Thymus (tissue), 11 donors: ENCODE results near the gene CSAG1. TPM values are rescaled to one million over a fixed set of nuclear protein-coding genes. Genes with fewer than 3 reads are reported as not detected.
"Not testable (repeated sequence)": the region's sequence is repeated elsewhere in the genome, so short reads cannot be mapped to it uniquely, and the experiment has no call there.

Experiments
- DNase-seq, 9 donors: peaks; one replicate each; pipeline ENCODE4 v3.0.0-alpha.2; 2013; ENCODE audit warnings: low spot score in 9 of 9, low read depth in 6 of 9, missing footprints in 1 of 9
- H3K27ac ChIP-seq, 2 donors: one replicate each; pipeline ENCODE4 v1.5.1; 2013; ENCODE audit warnings: control low read depth in 1 of 2, low read depth in 1 of 2, low read length in 1 of 2, mild to moderate bottlenecking in 1 of 2, moderate library complexity in 1 of 2
- H3K27me3 ChIP-seq, 2 donors: one replicate each; pipeline ENCODE4 v1.5.1; 2013; ENCODE audit warnings: low read length in 1 of 2; ENCODE audit not compliant: control insufficient read depth in 2 of 2, insufficient read depth in 1 of 2
- H3K36me3 ChIP-seq, 2 donors: one replicate each; pipeline ENCODE4 v1.5.1; 2013; ENCODE audit warnings: low read length in 1 of 2, mild to moderate bottlenecking in 1 of 2, moderate library complexity in 1 of 2; ENCODE audit not compliant: control insufficient read depth in 2 of 2, insufficient read depth in 2 of 2
- H3K4me1 ChIP-seq, 2 donors: one replicate each; pipeline ENCODE4 v1.5.1; 2013; ENCODE audit warnings: low read length in 2 of 2; ENCODE audit not compliant: control insufficient read depth in 2 of 2, insufficient read depth in 2 of 2
- H3K4me3 ChIP-seq, 2 donors: one replicate each; pipeline ENCODE4 v1.5.1; 2013; ENCODE audit warnings: low read length in 2 of 2, control low read depth in 1 of 2, mild to moderate bottlenecking in 1 of 2
- H3K9me3 ChIP-seq, 2 donors: one replicate each; pipeline ENCODE4 v1.5.1; 2013; ENCODE audit warnings: low read length in 1 of 2, mild to moderate bottlenecking in 1 of 2; ENCODE audit not compliant: control insufficient read depth in 2 of 2, insufficient read depth in 1 of 2
- WGBS: extraction: QIAGEN DNeasy Blood & Tissue Kit; methylation state at CpG from one replicate; pipeline ENCODE4 v1.1.7; 2013; 5-methylcytosine and 5-hydroxymethylcytosine counted together
- polyA plus RNA-seq: library from polyadenylated mRNA; stranded (reverse); fragments of 200-250 nt; gene quantifications from one replicate; pipeline ENCODE4 v1.2.3, GENCODE V29; 2013
- total RNA-seq: library from RNA; stranded (reverse); fragments of 120-200 nt; gene quantifications from one replicate; pipeline ENCODE4 v1.2.4, GENCODE V29; 2013
- donor health status: healthy.

CSAG1 gene
- total and polyA plus RNA-seq, 2 donors, result 0.24 to 0.30 TPM

DNA sequence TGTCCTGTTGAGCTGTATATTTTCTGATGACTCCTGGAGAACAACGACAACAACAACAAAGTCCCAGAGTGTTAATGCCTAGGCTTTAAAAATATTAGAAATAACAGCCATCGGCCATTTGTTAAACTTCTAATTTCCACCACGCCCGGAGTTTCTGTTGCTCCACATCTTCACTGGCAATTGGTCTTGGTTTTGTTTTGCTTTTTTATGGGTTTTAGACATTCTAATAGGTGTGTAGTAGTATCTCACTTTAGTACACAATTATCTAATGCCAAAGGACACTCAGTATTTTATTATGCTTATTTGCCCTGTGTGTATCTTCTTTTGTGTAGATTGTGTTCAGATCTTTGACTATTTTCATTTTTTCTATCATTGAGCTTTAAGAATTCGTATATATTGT lies 5.0 kb upstream of the CSAG1 start:
- H3K27ac ChIP-seq, result no peak overlapping the region
- H3K4me3 ChIP-seq, result no peak overlapping the region
- 96% methylated on average over 5 of the region's 5 CpGs for WGBS
- no peaks in the 10 kb centered on the region for H3K36me3 ChIP-seq
- no peaks in the 10 kb centered on the region for H3K27me3 ChIP-seq
- H3K9me3 ChIP-seq, result no peaks in the 10 kb centered on the region
- H3K4me1 ChIP-seq, result no peaks in the 10 kb centered on the region
- no peak for DNase-seq

DNA sequence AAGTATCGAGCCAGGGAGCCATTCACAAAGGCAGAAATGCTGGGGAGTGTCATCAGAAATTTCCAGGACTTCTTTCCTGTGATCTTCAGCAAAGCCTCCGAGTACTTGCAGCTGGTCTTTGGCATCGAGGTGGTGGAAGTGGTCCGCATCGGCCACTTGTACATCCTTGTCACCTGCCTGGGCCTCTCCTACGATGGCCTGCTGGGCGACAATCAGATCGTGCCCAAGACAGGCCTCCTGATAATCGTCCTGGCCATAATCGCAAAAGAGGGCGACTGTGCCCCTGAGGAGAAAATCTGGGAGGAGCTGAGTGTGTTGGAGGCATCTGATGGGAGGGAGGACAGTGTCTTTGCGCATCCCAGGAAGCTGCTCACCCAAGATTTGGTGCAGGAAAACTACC lies 3.0 kb upstream of the CSAG1 start:
- H3K36me3 ChIP-seq, H3K4me1 ChIP-seq, H3K9me3 ChIP-seq, DNase-seq, H3K27me3 ChIP-seq, H3K4me3 ChIP-seq, H3K27ac ChIP-seq: not testable (repeated sequence)
- WGBS, result 98% methylated on average over 12 of the region's 12 CpGs

DNA sequence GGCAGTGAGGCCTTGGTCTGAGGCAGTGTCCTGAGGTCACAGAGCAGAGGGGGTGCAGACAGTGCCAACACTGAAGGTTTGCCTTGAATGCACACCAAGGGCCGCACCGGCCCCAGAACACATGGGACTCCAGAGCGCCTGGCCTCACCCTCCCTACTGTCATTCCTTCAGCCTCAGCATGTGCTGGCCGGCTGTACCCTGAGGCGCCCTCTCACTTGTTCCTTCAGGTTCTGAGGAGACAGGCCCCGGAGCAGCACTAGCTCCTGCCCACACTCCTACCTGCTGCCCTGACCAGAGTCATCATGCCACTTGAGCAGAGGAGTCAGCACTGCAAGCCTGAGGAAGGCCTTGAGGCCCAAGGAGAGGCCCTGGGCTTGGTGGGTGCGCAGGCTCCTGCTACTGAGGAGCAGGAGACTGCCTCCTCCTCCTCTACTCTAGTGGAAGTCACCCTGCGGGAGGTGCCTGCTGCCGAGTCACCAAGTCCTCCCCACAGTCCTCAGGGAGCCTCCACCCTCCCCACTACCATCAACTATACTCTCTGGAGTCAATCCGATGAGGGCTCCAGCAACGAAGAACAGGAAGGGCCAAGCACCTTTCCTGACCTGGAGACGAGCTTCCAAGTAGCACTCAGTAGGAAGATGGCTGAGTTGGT lies 2.5 kb upstream of the CSAG1 start:
- DNase-seq, result no peak
- Histone ChIP-seq H3K27me3 (no peaks in the 10 kb centered on the region), H3K4me3 (no peak overlapping the region), H3K9me3 (no peaks in the 10 kb centered on the region), H3K27ac (no peak overlapping the region), H3K36me3 (no peaks in the 10 kb centered on the region), H3K4me1 (no peaks in the 10 kb centered on the region)
- WGBS, result 97% methylated on average over 12 of the region's 12 CpGs

DNA sequence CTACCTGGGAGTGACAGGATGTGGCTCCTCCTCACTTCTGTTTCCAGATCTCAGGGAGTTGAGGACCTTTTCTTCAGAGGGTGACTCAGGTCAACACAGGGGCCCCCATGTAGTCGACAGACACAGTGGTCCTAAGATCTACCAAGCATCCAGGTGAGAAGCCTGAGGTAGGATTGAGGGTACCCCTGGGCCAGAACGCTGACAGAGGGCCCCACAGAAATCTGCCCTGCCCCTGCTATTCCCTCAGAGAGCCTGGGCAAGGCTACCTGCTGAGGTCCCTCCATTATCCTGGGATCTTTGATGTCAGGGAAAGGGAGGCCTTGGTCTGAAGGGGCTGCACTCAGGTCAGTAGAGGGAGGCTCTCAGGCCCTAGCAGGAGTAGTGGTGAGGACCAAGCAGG lies 1.6 kb upstream of the CSAG1 start:
- H3K9me3 ChIP-seq, result no peaks in the 10 kb centered on the region
- WGBS, result 86% methylated on average over 2 of the region's 2 CpGs
- no peak overlapping the region for H3K27ac ChIP-seq
- H3K27me3 ChIP-seq, result no peaks in the 10 kb centered on the region
- H3K36me3 ChIP-seq, result no peaks in the 10 kb centered on the region
- no peak overlapping the region for H3K4me3 ChIP-seq
- H3K4me1 ChIP-seq, result no peaks in the 10 kb centered on the region
- DNase-seq, result no peak

DNA sequence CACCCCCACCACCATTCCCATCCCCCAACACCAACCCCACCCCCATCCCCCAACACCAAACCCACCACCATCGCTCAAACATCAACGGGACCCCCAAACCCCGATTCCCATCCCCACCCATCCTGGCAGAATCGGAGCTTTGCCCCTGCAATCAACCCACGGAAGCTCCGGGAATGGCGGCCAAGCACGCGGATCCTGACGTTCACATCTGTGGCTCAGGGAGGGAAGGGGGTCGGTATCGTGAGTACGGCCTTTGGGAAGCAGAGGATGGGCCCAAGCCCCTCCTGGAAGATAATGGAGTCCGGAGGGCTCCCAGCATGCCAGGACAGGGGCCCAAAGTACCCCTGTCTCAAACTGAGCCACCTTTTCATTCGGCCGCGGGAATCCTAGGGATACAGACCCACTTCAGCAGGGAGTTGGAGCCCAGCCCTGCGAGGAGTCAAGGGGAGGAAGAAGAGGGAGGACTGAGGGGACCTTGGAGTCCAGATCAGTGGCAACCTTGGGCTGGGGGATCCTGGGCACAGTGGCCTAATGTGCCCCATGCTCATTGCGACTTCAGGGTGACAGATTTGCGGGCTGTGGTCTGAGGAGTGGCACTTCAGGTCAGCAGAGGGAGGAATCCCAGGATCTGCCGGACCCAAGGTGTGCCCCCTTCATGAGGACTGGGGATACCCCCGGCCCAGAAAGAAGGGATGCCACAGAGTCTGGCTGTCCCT lies 780 bp upstream of the CSAG1 start:
- 97% methylated on average over 22 of the region's 22 CpGs for WGBS
- H3K9me3 ChIP-seq, H3K27ac ChIP-seq, H3K27me3 ChIP-seq, DNase-seq, H3K4me1 ChIP-seq, H3K36me3 ChIP-seq, H3K4me3 ChIP-seq: not testable (repeated sequence)

DNA sequence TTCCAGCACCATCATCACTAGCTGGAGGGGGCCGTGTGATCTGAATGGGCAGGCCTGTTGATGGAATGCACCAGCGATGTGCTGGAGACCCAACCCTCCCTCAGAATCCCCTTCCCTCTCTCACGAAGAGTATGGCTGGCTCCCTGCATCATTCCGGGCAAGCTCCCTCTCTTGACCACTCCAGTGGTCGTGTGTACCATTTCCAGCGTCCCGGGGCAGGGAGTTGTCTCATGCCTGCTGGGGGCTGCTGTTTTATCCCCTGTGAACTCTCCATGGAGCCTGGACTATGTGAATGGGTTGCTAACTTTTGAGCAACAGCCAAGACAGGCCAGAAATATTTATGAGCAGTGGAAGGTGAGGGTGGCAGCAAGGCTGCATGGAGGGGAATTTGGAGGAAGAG lies 8.1 kb downstream of the CSAG1 start:
- H3K27me3 ChIP-seq, result no peaks in the 10 kb centered on the region
- H3K9me3 ChIP-seq, result no peaks in the 10 kb centered on the region
- no peaks in the 10 kb centered on the region for H3K36me3 ChIP-seq
- H3K4me3 ChIP-seq, result no peak overlapping the region
- DNase-seq, result no peak
- WGBS, result 83% methylated on average over 7 of the region's 7 CpGs
- H3K4me1 ChIP-seq, result no peaks in the 10 kb centered on the region
- H3K27ac ChIP-seq, result no peak overlapping the region

DNA sequence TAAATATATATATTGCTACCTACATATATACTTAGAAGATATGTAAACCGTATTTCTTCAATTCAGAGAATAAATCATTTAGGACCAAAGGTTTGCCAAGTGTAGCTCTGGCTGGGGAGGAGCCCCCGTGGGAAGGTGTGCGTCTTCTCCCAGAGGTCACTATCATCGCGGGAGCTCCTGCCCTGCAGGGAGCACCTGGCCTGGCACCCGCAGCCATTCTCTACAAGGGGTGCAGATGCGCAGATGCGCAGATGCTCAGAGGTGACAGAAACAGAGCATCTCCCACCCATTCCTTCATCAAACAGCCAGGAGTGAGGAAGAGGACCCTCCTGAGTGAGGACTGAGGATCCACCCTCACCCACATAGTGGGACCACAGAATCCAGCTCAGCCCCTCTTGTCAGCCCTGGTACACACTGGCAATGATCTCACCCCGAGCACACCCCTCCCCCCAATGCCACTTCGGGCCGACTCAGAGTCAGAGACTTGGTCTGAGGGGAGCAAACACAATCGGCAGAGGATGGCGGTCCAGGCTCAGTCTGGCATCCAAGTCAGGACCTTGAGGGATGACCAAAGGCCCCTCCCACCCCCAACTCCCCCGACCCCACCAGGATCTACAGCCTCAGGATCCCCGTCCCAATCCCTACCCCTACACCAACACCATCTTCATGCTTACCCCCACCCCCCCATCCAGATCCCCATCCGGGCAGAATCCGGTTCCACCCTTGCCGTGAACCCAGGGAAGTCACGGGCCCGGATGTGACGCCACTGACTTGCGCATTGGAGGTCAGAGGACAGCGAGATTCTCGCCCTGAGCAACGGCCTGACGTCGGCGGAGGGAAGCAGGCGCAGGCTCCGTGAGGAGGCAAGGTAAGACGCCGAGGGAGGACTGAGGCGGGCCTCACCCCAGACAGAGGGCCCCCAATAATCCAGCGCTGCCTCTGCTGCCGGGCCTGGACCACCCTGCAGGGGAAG lies 19.4 kb downstream of the CSAG1 start, which contains the start of gene MAGEA2B:
Gene MAGEA2B (plus strand): TSS at position 814 of the 973 bp plus-strand sequence. CDS start 2,479 bp downstream, outside the sequence.
- not testable (repeated sequence) for DNase-seq, H3K27ac ChIP-seq, H3K9me3 ChIP-seq, H3K27me3 ChIP-seq, H3K4me1 ChIP-seq, H3K36me3 ChIP-seq, H3K4me3 ChIP-seq
- no CpG with 5 or more reads among the region's 35 CpGs for WGBS

DNA sequence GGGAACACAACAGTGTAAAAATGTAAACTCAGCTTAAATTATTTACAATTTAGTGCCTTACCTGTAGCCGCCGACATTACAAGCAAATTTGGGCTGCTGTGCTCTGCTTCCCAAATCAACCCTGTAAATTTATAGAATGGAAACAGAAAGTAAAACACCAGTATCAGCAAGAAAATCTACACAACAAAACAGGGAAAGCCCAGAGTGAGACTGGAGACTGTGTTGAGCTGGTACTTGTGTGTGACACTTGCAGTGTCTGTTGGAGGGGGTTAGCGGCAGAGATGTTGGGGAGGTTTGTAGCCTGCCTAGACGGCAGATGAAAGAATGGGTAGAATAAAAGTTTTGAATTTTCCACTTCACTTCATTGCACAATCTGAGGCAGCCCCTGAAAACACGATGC lies 20.3 kb downstream of the CSAG1 start:
- H3K36me3 ChIP-seq, DNase-seq, H3K9me3 ChIP-seq, H3K27me3 ChIP-seq, H3K4me3 ChIP-seq, H3K4me1 ChIP-seq, H3K27ac ChIP-seq: not testable (repeated sequence)
- no CpG with 5 or more reads among the region's 5 CpGs for WGBS

DNA sequence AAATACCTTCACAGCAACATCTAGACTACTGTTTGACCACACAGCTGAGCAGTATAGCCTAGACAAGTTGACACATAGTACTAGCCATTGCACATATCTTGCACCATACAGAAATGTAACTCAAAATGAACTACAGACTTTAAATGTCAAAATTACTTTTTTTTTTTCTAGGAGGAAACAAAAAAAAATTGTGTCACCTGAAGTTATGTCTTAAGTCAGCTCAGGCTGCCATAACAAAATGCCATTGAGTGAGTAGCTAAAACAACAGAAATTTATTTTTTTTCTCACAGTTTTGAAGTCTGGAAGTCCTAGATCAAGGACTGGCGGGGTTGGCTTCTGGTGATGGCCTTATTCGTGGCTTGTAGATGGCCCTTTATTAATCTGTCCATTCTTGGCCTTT lies 24.3 kb downstream of the CSAG1 start, which contains the start of gene CSAG2:
Gene CSAG2 (minus strand): TSS at position 101 of the 400 bp plus-strand sequence. CDS start 161 bp downstream, outside the sequence.
- H3K4me1 ChIP-seq, H3K27ac ChIP-seq, H3K4me3 ChIP-seq, DNase-seq, H3K9me3 ChIP-seq, H3K36me3 ChIP-seq, H3K27me3 ChIP-seq: not testable (repeated sequence)
- no CpG with 5 or more reads among the region's 2 CpGs for WGBS
